A549 (cell line): ENCODE results near the gene FSD2. TPM values are rescaled to one million over a fixed set of nuclear protein-coding genes. Genes with fewer than 3 reads are reported as not detected.

Experiments used
- ATAC-seq, 2 experiments: fragments of 200-7000 bp in 1 of 2; fragments of >200 bp in 1 of 2; cut with Nextera tagmentation in 1 of 2; cut with Tn5 transposase in 1 of 2; 3 replicates each; pipeline versions ENCODE4 v1.8.0 to v1.9.1; 2018 to 2020; ENCODE audit warnings: mild to moderate bottlenecking in 1 of 2, moderate library complexity in 1 of 2
- CTCF ChIA-PET: fragments of 300-600 bp; sonication (Branson Sonifier 250); formaldehyde crosslinking; extraction: SDS; loops from one replicate; lab custom pipeline; 2021; ENCODE audit warnings: antibody characterized with exemption, inconsistent platforms; lab: Yijun Ruan, JAX
- POLR2A ChIA-PET: fragments of 350-600 bp; formaldehyde crosslinking; extraction: SDS; loops from one replicate; lab custom pipeline; 2021; ENCODE audit warnings: antibody characterized with exemption, inconsistent platforms; lab: Yijun Ruan, JAX
- DNase-seq, 2 experiments: peaks; one replicate each; pipeline versions ENCODE4 v3.0.0 to v3.0.0-alpha.2; 2011 to 2016; ENCODE audit warnings: low read depth in 1 of 2, low spot score in 1 of 2
- FAIRE-seq: peaks from 2 replicates; lab custom pipeline; 2011; peaks lifted over from hg19 to GRCh38; lab: Jason Lieb, UNC
- H3K27ac ChIP-seq, 2 experiments: fragments of >200 bp; sonication (Bioruptor Twin); formaldehyde crosslinking; 3 replicates each; pipeline ENCODE4 v1.5.1; 2016 to 2017
- H3K4me1 ChIP-seq: fragments of >200 bp; sonication (Bioruptor Twin); formaldehyde crosslinking; 3 replicates; pipeline ENCODE4 v1.6.1; 2016
- H3K4me2 ChIP-seq: fragments of >200 bp; sonication (Bioruptor Twin); formaldehyde crosslinking; 3 replicates; pipeline ENCODE4 v1.6.1; 2016
- H3K4me3 ChIP-seq: fragments of >200 bp; sonication (Bioruptor Twin); formaldehyde crosslinking; 3 replicates; pipeline ENCODE4 v1.5.1; 2016
- H3K9me3 ChIP-seq: fragments of >200 bp; sonication (Bioruptor Twin); formaldehyde crosslinking; 3 replicates; pipeline ENCODE4 v1.6.1; 2016
- BHLHE40 ChIP-seq: IDR thresholded peaks from 2 replicates; pipeline ENCODE4 v1.6.1; 2012; ENCODE audit warnings: low read depth, low read length, inconsistent platforms
- CBX2 ChIP-seq: fragments of 200-600 bp; sonication (generic); IDR thresholded peaks from 2 replicates; pipeline ENCODE4 v1.6.1; 2016; ENCODE audit warnings: low read depth, mild to moderate bottlenecking, borderline replicate concordance
- CBX8 ChIP-seq: fragments of 200-600 bp; sonication (generic); IDR thresholded peaks from 2 replicates; pipeline ENCODE4 v1.6.1; 2016
- CEBPB ChIP-seq, 2 experiments: fragments of >200 bp in 1 of 2; sonication (Bioruptor Twin) in 1 of 2; formaldehyde crosslinking in 1 of 2; IDR thresholded peaks; 2 replicates each; pipeline ENCODE4 v1.6.1; 2012 to 2016
- CTCF ChIP-seq: fragments of >200 bp; sonication (Bioruptor Twin); formaldehyde crosslinking; IDR thresholded peaks from 3 replicates; pipeline ENCODE4 v1.5.1; 2016
- FOSL2 ChIP-seq, 2 experiments: fragments of 450-650 bp in 1 of 2; fragments of >200 bp in 1 of 2; sonication (Bioruptor Twin) in 1 of 2; formaldehyde crosslinking; IDR thresholded peaks; 2 replicates each; pipeline versions ENCODE4 v1.5.0 to v1.6.1; 2016 to 2020; ENCODE audit warnings: mild to moderate bottlenecking in 1 of 2, moderate library complexity in 1 of 2
- HEYL ChIP-seq: fragments of 250-450 bp; sonication (Bioruptor Pico); IDR thresholded peaks from 2 replicates; pipeline ENCODE4 v1.8.0; 2021; ENCODE audit warnings: mild to moderate bottlenecking, moderate library complexity
- HMGXB4 ChIP-seq: fragments of 250-450 bp; sonication (Bioruptor Pico); IDR thresholded peaks from 2 replicates; pipeline ENCODE4 v1.5.0; 2021; ENCODE audit warnings: mild to moderate bottlenecking, moderate library complexity, borderline replicate concordance
- HOXB5 ChIP-seq: fragments of 250-450 bp; sonication (Bioruptor Pico); IDR thresholded peaks from 2 replicates; pipeline ENCODE4 v1.5.0; 2020; ENCODE audit warnings: mild to moderate bottlenecking, moderate library complexity
- MYC ChIP-seq: IDR thresholded peaks from 2 replicates; pipeline ENCODE4 v1.6.1; 2012; ENCODE audit warnings: mild to moderate bottlenecking, inconsistent platforms, low read length, improper control_type of control experiment, borderline replicate concordance
- POLR2AphosphoS2 ChIP-seq: conservative IDR thresholded peaks from 2 replicates; pipeline ENCODE4 v1.6.1; 2012; ENCODE audit warnings: low read length, improper control_type of control experiment, inconsistent platforms
- REST ChIP-seq: fragments of 200-600 bp; sonication (generic); IDR thresholded peaks from 2 replicates; pipeline ENCODE4 v1.6.1; 2016; ENCODE audit warnings: antibody characterized with exemption, mild to moderate bottlenecking, moderate library complexity
- RFX5 ChIP-seq: fragments of 450-650 bp; IDR thresholded peaks from 2 replicates; pipeline ENCODE4 v1.7.1; 2014; ENCODE audit warnings: antibody characterized with exemption, mild to moderate bottlenecking, moderate library complexity
- TP53 ChIP-seq: fragments of 250-450 bp; sonication (Bioruptor Pico); IDR thresholded peaks from 2 replicates; pipeline ENCODE4 v1.5.0; 2021; ENCODE audit warnings: mild to moderate bottlenecking, moderate library complexity
- USF2 ChIP-seq: fragments of 450-650 bp; IDR thresholded peaks from 2 replicates; pipeline ENCODE4 v1.6.1; 2014; ENCODE audit warnings: antibody characterized with exemption
- ZC3H11A ChIP-seq: fragments of 450-650 bp; IDR thresholded peaks from 2 replicates; pipeline ENCODE4 v1.6.1; 2014; ENCODE audit warnings: antibody characterized with exemption, mild to moderate bottlenecking
- ZFP36 ChIP-seq: fragments of 450-650 bp; IDR thresholded peaks from 2 replicates; pipeline ENCODE4 v1.6.1; 2014; ENCODE audit warnings: borderline replicate concordance; ENCODE audit not compliant: partially characterized antibody
- ZSCAN20 ChIP-seq: fragments of 250-450 bp; sonication (Bioruptor Pico); IDR thresholded peaks from 2 replicates; pipeline ENCODE4 v1.8.0; 2022; ENCODE audit warnings: mild to moderate bottlenecking, moderate library complexity
- WGBS: methylation state at CpG from one replicate; pipeline ENCODE4 v1.1.6; 2017; ENCODE audit errors: missing lambda C conversion rate; 5-methylcytosine and 5-hydroxymethylcytosine counted together
- polyA minus RNA-seq: library from RNA; depleted of rRNA, polyadenylated mRNA; stranded (reverse); fragments of >200 nt; gene quantifications from 2 replicates; pipeline ENCODE4 v1.2.3, GENCODE V29; 2011; rRNA and poly(A)+ RNA removed
- polyA plus RNA-seq, 4 experiments: library from polyadenylated mRNA; depleted of rRNA in 3 of 4; stranded (reverse); fragments of >200 nt; fragmentation: RNase III in 1 of 4; extraction: RNeasy Plus Mini Kit Qiagen cat#74134 plus additional on column Dnase treatment in 1 of 4; gene quantifications; 2 replicates in 3 of 4; 3 replicates in 1 of 4; pipeline ENCODE4 v1.2.3, GENCODE V29; 2011 to 2017

Gene FSD2
- polyA plus RNA-seq (2011; rRNA removed) = not detected in 2 replicates
- not detected in 2 replicates for polyA plus RNA-seq (2012; cell fraction: cytosol; rRNA removed)
- polyA plus RNA-seq (2012; cell fraction: nucleus; rRNA removed) = not detected in 2 replicates
- 0.01 TPM in 1 of 3 replicates, not detected in the others for polyA plus RNA-seq (2017; fragmentation: RNase III; extraction: RNeasy Plus Mini Kit Qiagen cat#74134 plus additional on column Dnase treatment)
- not detected in 2 replicates for polyA minus RNA-seq

DNA sequence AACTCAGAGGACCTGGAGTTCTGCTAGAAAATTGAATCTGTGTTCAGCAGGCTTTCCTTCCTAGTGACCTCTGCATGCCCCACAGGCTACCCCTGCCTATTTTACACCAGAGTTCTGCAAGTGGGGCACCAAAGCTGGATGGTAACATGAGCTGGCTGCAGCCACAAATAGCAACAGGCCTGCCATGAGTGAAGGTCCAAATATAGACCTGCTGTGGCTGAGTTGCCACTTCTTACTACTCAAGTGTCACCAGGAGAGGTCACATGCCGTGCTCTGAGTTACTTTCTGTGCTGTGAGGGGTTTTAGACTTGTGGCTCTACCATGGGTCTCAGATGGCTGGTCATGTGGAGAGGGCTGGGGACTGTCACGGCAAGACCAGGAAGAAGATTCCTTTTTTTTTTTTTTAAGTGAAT lies at the start of gene FSD2:
Gene FSD2 (minus strand): TSS at position 76 of the 413 bp plus-strand sequence. CDS start 18,679 bp downstream, outside the sequence.
- POLR2A ChIA-PET = no interaction called here
- DNase-seq = no peak
- Histone ChIP-seq H3K9me3 (no peaks in the 10 kb centered on the region), H3K4me3 (no peak within 1 kb of the TSS), H3K27ac (no peak within 1 kb of the TSS), H3K4me1 (peaks cover 6% of the 10 kb centered on the region; the same call in 1 of the 3 replicates), H3K4me2 (no peak within 1 kb of the TSS)
- CTCF ChIA-PET = no interaction called here
- no peak for ATAC-seq
- no peak for FAIRE-seq
- 44% methylated on average over 2 of the region's 2 CpGs for WGBS
- TF ChIP-seq ZC3H11A (no peak), CTCF (no peak), ZFP36 (no peak), ZSCAN20 (CRISPR knock-in tag) (no peak), USF2 (no peak), MYC (no peak), RFX5 (no peak), CBX8 (no peak), FOSL2 (IDR thresholded peaks at IDR 0.05) (no peak), FOSL2 (CRISPR knock-in tag; IDR thresholded peaks at IDR 0.05) (no peak), HOXB5 (no peak), BHLHE40 (no peak), CEBPB (IDR thresholded peaks at IDR 0.05) (no peak), CBX2 (no peak), REST (no peak), HEYL (CRISPR knock-in tag) (no peak), TP53 (no peak), POLR2AphosphoS2 (no peak), HMGXB4 (CRISPR knock-in tag) (no peak)
